Stimulated activated CD8-positive, alpha-beta memory T cell treated with anti-CD3 and anti-CD28 coated beads, Interleukin-4, amount 100 ng/mL, for 48 hours (primary cell): ENCODE measurements around the gene EDRF1.

Experiments used
- DNase-seq: peaks from one replicate; pipeline ENCODE4 v3.0.0-alpha.2; 2020

Gene EDRF1

GRCh38 chr10:125788156-125789034 is 68.9 kb downstream of the EDRF1 start:
- DNase-seq: no peak

GRCh38 chr10:125792342-125793300 is 73.1 kb downstream of the EDRF1 start:
- no peak for DNase-seq

GRCh38 chr10:125795128-125795527 is 75.6 kb downstream of the EDRF1 start:
- no peak for DNase-seq

GRCh38 chr10:125795637-125796190 is 76.2 kb downstream of the EDRF1 start:
- DNase-seq: no peak

GRCh38 chr10:125797424-125797823 is 77.9 kb downstream of the EDRF1 start:
- no peak for DNase-seq

GRCh38 chr10:125797994-125798662 is 78.6 kb downstream of the EDRF1 start:
- no peak for DNase-seq

- DNase-seq: no peak
Observed at GRCh38 chr10:125799451-125800182, 80.1 kb downstream of the EDRF1 start.

- DNase-seq: no peak
Observed at GRCh38 chr10:125801574-125801973, 82.1 kb downstream of the EDRF1 start.

GRCh38 chr10:125802131-125802530 is 82.6 kb downstream of the EDRF1 start:
- DNase-seq: no peak

GRCh38 chr10:125802739-125803138 is 83.2 kb downstream of the EDRF1 start:
- no peak for DNase-seq

GRCh38 chr10:125808047-125808446 is 88.5 kb downstream of the EDRF1 start:
- no peak for DNase-seq

GRCh38 chr10:125811251-125811650 is 91.7 kb downstream of the EDRF1 start:
- no peak for DNase-seq

GRCh38 chr10:125812128-125812750 is 92.7 kb downstream of the EDRF1 start:
- no peak for DNase-seq
